GF-D8 (cell line): ENCODE results near the gene ARHGAP24.
"Not testable (repeated sequence)": the region's sequence is repeated elsewhere in the genome, so short reads cannot be mapped to it uniquely, and the experiment has no call there.

Experiments used
- DNase-seq: peaks from one replicate; lab custom pipeline; 2025; lab: John Stamatoyannopoulos, UW

The ARHGAP24 gene

GRCh38 chr4:85482010-85482738, 7.2 kb downstream of the ARHGAP24 start:
- DNase-seq: no peak

GRCh38 chr4:85486425-85487086, 11.6 kb downstream of the ARHGAP24 start:
- DNase-seq: no peak

- DNase-seq: no peak
Measured at GRCh38 chr4:85488416-85488815, 13.5 kb downstream of the ARHGAP24 start.

GRCh38 chr4:85489273-85489981, 14.5 kb downstream of the ARHGAP24 start:
- DNase-seq: no peak

- no peak for DNase-seq
Measured at GRCh38 chr4:85491527-85491926, 16.6 kb downstream of the ARHGAP24 start.

- DNase-seq: no peak
Measured at GRCh38 chr4:85492336-85492735, 17.4 kb downstream of the ARHGAP24 start.

- DNase-seq: no peak
Measured at GRCh38 chr4:85495621-85496020, 20.7 kb downstream of the ARHGAP24 start.

GRCh38 chr4:85496126-85496849, 21.3 kb downstream of the ARHGAP24 start:
- DNase-seq: no peak

- no peak for DNase-seq
Measured at GRCh38 chr4:85496933-85497332, 22.0 kb downstream of the ARHGAP24 start.

- DNase-seq: peak; percentile 68
Measured at GRCh38 chr4:85498068-85498733, 23.3 kb downstream of the ARHGAP24 start.

GRCh38 chr4:85499573-85499972, 24.6 kb downstream of the ARHGAP24 start:
- DNase-seq: no peak

- no peak for DNase-seq
Measured at GRCh38 chr4:85500110-85500867, 25.3 kb downstream of the ARHGAP24 start.

GRCh38 chr4:85501145-85501544, 26.2 kb downstream of the ARHGAP24 start:
- not testable (repeated sequence) for DNase-seq

- DNase-seq: no peak
Measured at GRCh38 chr4:85508654-85509053, 33.7 kb downstream of the ARHGAP24 start.

GRCh38 chr4:85509882-85510631, 35.1 kb downstream of the ARHGAP24 start:
- DNase-seq: no peak

GRCh38 chr4:85510632-85510984, 35.7 kb downstream of the ARHGAP24 start:
- DNase-seq: no peak

- DNase-seq: no peak
Measured at GRCh38 chr4:85512446-85513205, 37.7 kb downstream of the ARHGAP24 start.

GRCh38 chr4:85514117-85514516, 39.2 kb downstream of the ARHGAP24 start:
- no peak for DNase-seq

GRCh38 chr4:85514783-85515182, 39.8 kb downstream of the ARHGAP24 start:
- no peak for DNase-seq

- no peak for DNase-seq
Measured at GRCh38 chr4:85515701-85516100, 40.8 kb downstream of the ARHGAP24 start.
